Hematopoietic multipotent progenitor cell treated with erythropoietin and hydrocortisone succinate and interleukin-3 and kit ligand, for 6 days (in vitro differentiated cells): ENCODE results near the gene SFMBT2.

Experiments used
- DNase-seq: peaks from one replicate; pipeline ENCODE4 v3.0.0-alpha.2; 2015

Gene SFMBT2

GRCh38 chr10:7121154-7121797 is 289.6 kb downstream of the SFMBT2 start:
- DNase-seq = peak; percentile 84

- DNase-seq = peak; percentile 69
Observed at GRCh38 chr10:7119325-7120015, 291.4 kb downstream of the SFMBT2 start.

- no peak for DNase-seq
Observed at GRCh38 chr10:7117806-7118674, 292.8 kb downstream of the SFMBT2 start.

GRCh38 chr10:7117177-7117799 is 293.5 kb downstream of the SFMBT2 start:
- DNase-seq = no peak

GRCh38 chr10:7111561-7111960 is 299.3 kb downstream of the SFMBT2 start:
- DNase-seq = no peak

- DNase-seq = no peak
Observed at GRCh38 chr10:7111089-7111488, 299.7 kb downstream of the SFMBT2 start.
